CD4-positive, alpha-beta T cell treated with Interleukin-10 for 1 hour (primary cell): ENCODE measurements around the gene RANBP10.
"Not testable (repeated sequence)": the region's sequence is repeated elsewhere in the genome, so short reads cannot be mapped to it uniquely, and the experiment has no call there.

ENCODE experiments used
- DNase-seq: peaks from one replicate; pipeline ENCODE4 v3.0.0-alpha.2; 2020

Gene RANBP10

GRCh38 chr16:67775273-67775672, 31.1 kb downstream of the RANBP10 start:
- no peak for DNase-seq

GRCh38 chr16:67774457-67774853, 31.9 kb downstream of the RANBP10 start:
- no peak for DNase-seq

GRCh38 chr16:67773569-67774456, 32.5 kb downstream of the RANBP10 start:
- no peak for DNase-seq

- DNase-seq, result no peak
Observed at GRCh38 chr16:67773099-67773498, 33.3 kb downstream of the RANBP10 start.

- DNase-seq, result no peak
Observed at GRCh38 chr16:67770346-67770991, 35.9 kb downstream of the RANBP10 start.

- no peak for DNase-seq
Observed at GRCh38 chr16:67767953-67768352, 38.4 kb downstream of the RANBP10 start.

GRCh38 chr16:67766291-67766690, 40.1 kb downstream of the RANBP10 start:
- no peak for DNase-seq

GRCh38 chr16:67764158-67764667, 42.1 kb downstream of the RANBP10 start:
- DNase-seq, result no peak

GRCh38 chr16:67763066-67763465, 43.3 kb downstream of the RANBP10 start:
- no peak for DNase-seq

GRCh38 chr16:67762385-67762784, 44.0 kb downstream of the RANBP10 start:
- DNase-seq, result no peak

- DNase-seq, result no peak
Observed at GRCh38 chr16:67761924-67762323, 44.4 kb downstream of the RANBP10 start.

- no peak for DNase-seq
Observed at GRCh38 chr16:67760956-67761230, 45.5 kb downstream of the RANBP10 start.

GRCh38 chr16:67760206-67760955, 46.0 kb downstream of the RANBP10 start:
- no peak for DNase-seq

- DNase-seq, result no peak
Observed at GRCh38 chr16:67758966-67759365, 47.4 kb downstream of the RANBP10 start.

GRCh38 chr16:67758006-67758405, 48.4 kb downstream of the RANBP10 start:
- DNase-seq, result no peak

- no peak for DNase-seq
Observed at GRCh38 chr16:67752641-67753040, 53.7 kb downstream of the RANBP10 start.

- DNase-seq, result not testable (repeated sequence)
Observed at GRCh38 chr16:67751331-67751730, 55.0 kb downstream of the RANBP10 start.

- no peak for DNase-seq
Observed at GRCh38 chr16:67750466-67750865, 55.9 kb downstream of the RANBP10 start.

GRCh38 chr16:67749436-67750078, 56.8 kb downstream of the RANBP10 start:
- DNase-seq, result no peak

- no peak for DNase-seq
Observed at GRCh38 chr16:67748834-67749233, 57.5 kb downstream of the RANBP10 start.

GRCh38 chr16:67746846-67747245, 59.5 kb downstream of the RANBP10 start:
- no peak for DNase-seq

- no peak for DNase-seq
Observed at GRCh38 chr16:67741118-67741517, 65.2 kb downstream of the RANBP10 start.

GRCh38 chr16:67740391-67740790, 66.0 kb downstream of the RANBP10 start:
- DNase-seq, result no peak
